HEK293 (cell line): ENCODE data around the gene VAV3.

Experiments
- CTCF ChIA-PET: fragments of 350-600 bp; formaldehyde crosslinking; extraction: SDS; loops from one replicate; lab custom pipeline; 2021; ENCODE audit warnings: antibody characterized with exemption; lab: Yijun Ruan, JAX
- POLR2A ChIA-PET: fragments of 300-600 bp; formaldehyde crosslinking; extraction: SDS; loops from one replicate; lab custom pipeline; 2020; ENCODE audit warnings: antibody characterized with exemption, inconsistent platforms; lab: Yijun Ruan, JAX
- H3K27ac ChIP-seq: fragments of 200-500 bp; sonication (Bioruptor generic); 2 replicates; pipeline ENCODE4 v1.5.1; 2014; ENCODE audit warnings: low read depth, low read length, control low read depth, inconsistent platforms; ENCODE audit errors: extremely low read depth
- H3K36me3 ChIP-seq, 2 experiments: fragments of 200-500 bp in 1 of 2; sonication (Bioruptor generic) in 1 of 2; 1 replicate in 1 of 2; 2 replicates in 1 of 2; pipeline ENCODE4 v1.5.1; 2014 to 2017; ENCODE audit warnings: inconsistent platforms in 2 of 2, low read length in 2 of 2; ENCODE audit not compliant: control insufficient read depth in 2 of 2, insufficient read depth in 1 of 2
- H3K4me1 ChIP-seq: fragments of 200-500 bp; sonication (Bioruptor generic); 2 replicates; pipeline ENCODE4 v1.5.1; 2014; ENCODE audit warnings: mild to moderate bottlenecking, low read length, inconsistent platforms; ENCODE audit not compliant: control insufficient read depth, insufficient read depth
- H3K4me3 ChIP-seq: 2 replicates; pipeline ENCODE4 v1.5.1; 2011; ENCODE audit warnings: low read depth, mild to moderate bottlenecking, control low read depth, low read length, moderate library complexity
- H3K9me3 ChIP-seq: fragments of 200-500 bp; sonication (Bioruptor generic); 2 replicates; pipeline ENCODE4 v1.5.1; 2014; ENCODE audit warnings: low read depth, low read length, inconsistent platforms; ENCODE audit not compliant: control insufficient read depth, insufficient read depth
- BCL6B ChIP-seq: fragments of 450-650 bp; formaldehyde crosslinking; IDR thresholded peaks from 2 replicates; pipeline ENCODE4 v1.5.1; 2017; ENCODE audit warnings: missing biosample characterization, missing genetic modification characterization
- GLI4 ChIP-seq: fragments of 450-650 bp; formaldehyde crosslinking; IDR thresholded peaks from 2 replicates; pipeline ENCODE4 v1.5.1; 2016; ENCODE audit warnings: missing biosample characterization, missing genetic modification characterization
- HOXC10 ChIP-seq: sonication (generic); formaldehyde crosslinking; IDR thresholded peaks from 2 replicates; pipeline ENCODE4 v1.8.1; 2023; ENCODE audit warnings: mild to moderate bottlenecking, missing genetic modification reagents
- KLF9 ChIP-seq: fragments of 450-650 bp; formaldehyde crosslinking; IDR thresholded peaks from 2 replicates; pipeline ENCODE4 v1.5.1; 2016; ENCODE audit warnings: missing biosample characterization, missing genetic modification characterization, low read depth
- MEIS1 ChIP-seq: sonication (generic); formaldehyde crosslinking; IDR thresholded peaks from 2 replicates; pipeline ENCODE4 v1.8.1; 2022; ENCODE audit warnings: missing genetic modification reagents, mild to moderate bottlenecking, borderline replicate concordance
- OVOL3 ChIP-seq: fragments of 450-650 bp; formaldehyde crosslinking; IDR thresholded peaks from 2 replicates; pipeline ENCODE4 v1.5.1; 2016; ENCODE audit warnings: missing biosample characterization, missing genetic modification characterization
- PRDM6 ChIP-seq: fragments of 450-650 bp; formaldehyde crosslinking; IDR thresholded peaks from 2 replicates; pipeline ENCODE4 v1.5.1; 2017; ENCODE audit warnings: missing biosample characterization, missing genetic modification characterization
- SP3 ChIP-seq: fragments of 450-650 bp; formaldehyde crosslinking; IDR thresholded peaks from 2 replicates; pipeline ENCODE4 v1.5.1; 2016; ENCODE audit warnings: missing biosample characterization, missing genetic modification characterization
- ZNF146 ChIP-seq: fragments of 450-650 bp; formaldehyde crosslinking; IDR thresholded peaks from 2 replicates; pipeline ENCODE4 v1.5.1; 2016; ENCODE audit warnings: missing biosample characterization, missing genetic modification characterization
- ZNF155 ChIP-seq: fragments of 450-650 bp; formaldehyde crosslinking; IDR thresholded peaks from 2 replicates; pipeline ENCODE4 v1.5.1; 2016; ENCODE audit warnings: missing biosample characterization, missing genetic modification characterization
- ZNF19 ChIP-seq: fragments of 450-650 bp; formaldehyde crosslinking; IDR thresholded peaks from 2 replicates; pipeline ENCODE4; 2016; ENCODE audit warnings: missing biosample characterization, missing genetic modification characterization, low read depth
- ZNF239 ChIP-seq: fragments of 450-650 bp; formaldehyde crosslinking; IDR thresholded peaks from 2 replicates; pipeline ENCODE4 v1.5.1; 2016; ENCODE audit warnings: missing biosample characterization, missing genetic modification characterization
- ZNF335 ChIP-seq: fragments of 450-650 bp; formaldehyde crosslinking; conservative IDR thresholded peaks from 2 replicates; pipeline ENCODE4 v1.5.1; 2016; ENCODE audit warnings: missing biosample characterization, missing genetic modification characterization
- ZNF423 ChIP-seq: fragments of 450-650 bp; formaldehyde crosslinking; IDR thresholded peaks from 2 replicates; pipeline ENCODE4 v1.5.1; 2016; ENCODE audit warnings: missing biosample characterization, missing genetic modification characterization
- ZNF433 ChIP-seq: fragments of 450-650 bp; formaldehyde crosslinking; IDR thresholded peaks from 2 replicates; pipeline ENCODE4 v1.5.1; 2016; ENCODE audit warnings: missing biosample characterization, missing genetic modification characterization, low read depth
- ZNF624 ChIP-seq: fragments of 450-650 bp; formaldehyde crosslinking; IDR thresholded peaks from 2 replicates; pipeline ENCODE4 v1.5.1; 2017; ENCODE audit warnings: missing biosample characterization, missing genetic modification characterization
- ZNF629 ChIP-seq: fragments of 450-650 bp; formaldehyde crosslinking; IDR thresholded peaks from 2 replicates; pipeline ENCODE4 v1.5.1; 2017; ENCODE audit warnings: missing biosample characterization, missing genetic modification characterization
- ZNF654 ChIP-seq: fragments of 450-650 bp; formaldehyde crosslinking; IDR thresholded peaks from 2 replicates; pipeline ENCODE4 v1.5.1; 2016; ENCODE audit warnings: low read depth, missing biosample characterization, missing genetic modification characterization
- ZNF677 ChIP-seq: fragments of 450-650 bp; IDR thresholded peaks from 2 replicates; pipeline ENCODE4 v1.5.0; 2018; ENCODE audit warnings: missing biosample characterization, mild to moderate bottlenecking, missing genetic modification characterization, moderate library complexity
- ZNF707 ChIP-seq: fragments of 450-650 bp; formaldehyde crosslinking; IDR thresholded peaks from 2 replicates; pipeline ENCODE4 v1.5.1; 2016; ENCODE audit warnings: missing biosample characterization, missing genetic modification characterization
- ZSCAN16 ChIP-seq: fragments of 450-650 bp; formaldehyde crosslinking; IDR thresholded peaks from 2 replicates; pipeline ENCODE4 v1.5.1; 2016; ENCODE audit warnings: missing biosample characterization, missing genetic modification characterization
- TF ChIP-seq, protein P1 (sequence below): fragments of 450-650 bp; formaldehyde crosslinking; IDR thresholded peaks from 2 replicates; pipeline ENCODE4 v1.5.1; 2016; ENCODE audit warnings: missing biosample characterization, missing genetic modification characterization
- TF ChIP-seq, protein P2 (sequence below): fragments of 450-650 bp; formaldehyde crosslinking; IDR thresholded peaks from 2 replicates; pipeline ENCODE4 v1.5.1; 2017; ENCODE audit warnings: missing biosample characterization, missing genetic modification characterization
- TF ChIP-seq, protein P3 (sequence below): fragments of 450-650 bp; formaldehyde crosslinking; IDR thresholded peaks from 2 replicates; pipeline ENCODE4 v1.5.1; 2017; ENCODE audit warnings: missing biosample characterization, mild to moderate bottlenecking, missing genetic modification characterization, moderate library complexity

Gene VAV3

GRCh38 chr1:107599220-107599619, 365.8 kb downstream of the VAV3 start (continued):
- TF ChIP-seq ZNF433 (tag by site-specific recombination) (no peak), ZNF654 (tag by site-specific recombination) (no peak), ZNF19 (no peak), OVOL3 (tag by site-specific recombination) (no peak)

- Histone ChIP-seq H3K4me1 (0 out of 2 replicates have a peak, but pooled peaks cover 6% of the 10 kb centered on the region), H3K4me3 (no peak overlapping the region), H3K36me3 (no peaks in the 10 kb centered on the region), H3K9me3 (no peaks in the 10 kb centered on the region), H3K27ac (no peak overlapping the region)
- TF ChIP-seq ZNF677 (no peak), MEIS1 (CRISPR knock-in tag) (no peak), ZSCAN16 (tag by site-specific recombination) (no peak), ZNF146 (no peak), ZNF155 (tag by site-specific recombination) (no peak), ZNF629 (no peak), GLI4 (no peak), SP3 (tag by site-specific recombination) (no peak), ZNF239 (tag by site-specific recombination) (no peak), BCL6B (tag by site-specific recombination) (no peak), KLF9 (no peak), PRDM6 (tag by site-specific recombination) (no peak), ZNF423 (tag by site-specific recombination) (no peak), ZNF335 (tag by site-specific recombination) (no peak), ZNF707 (tag by site-specific recombination) (no peak), HOXC10 (CRISPR knock-in tag) (no peak), ZNF624 (tag by site-specific recombination) (no peak)
- TF ChIP-seq, protein P1, sequence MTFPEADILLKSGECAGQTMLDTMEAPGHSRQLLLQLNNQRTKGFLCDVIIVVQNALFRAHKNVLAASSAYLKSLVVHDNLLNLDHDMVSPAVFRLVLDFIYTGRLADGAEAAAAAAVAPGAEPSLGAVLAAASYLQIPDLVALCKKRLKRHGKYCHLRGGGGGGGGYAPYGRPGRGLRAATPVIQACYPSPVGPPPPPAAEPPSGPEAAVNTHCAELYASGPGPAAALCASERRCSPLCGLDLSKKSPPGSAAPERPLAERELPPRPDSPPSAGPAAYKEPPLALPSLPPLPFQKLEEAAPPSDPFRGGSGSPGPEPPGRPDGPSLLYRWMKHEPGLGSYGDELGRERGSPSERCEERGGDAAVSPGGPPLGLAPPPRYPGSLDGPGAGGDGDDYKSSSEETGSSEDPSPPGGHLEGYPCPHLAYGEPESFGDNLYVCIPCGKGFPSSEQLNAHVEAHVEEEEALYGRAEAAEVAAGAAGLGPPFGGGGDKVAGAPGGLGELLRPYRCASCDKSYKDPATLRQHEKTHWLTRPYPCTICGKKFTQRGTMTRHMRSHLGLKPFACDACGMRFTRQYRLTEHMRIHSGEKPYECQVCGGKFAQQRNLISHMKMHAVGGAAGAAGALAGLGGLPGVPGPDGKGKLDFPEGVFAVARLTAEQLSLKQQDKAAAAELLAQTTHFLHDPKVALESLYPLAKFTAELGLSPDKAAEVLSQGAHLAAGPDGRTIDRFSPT (tag by site-specific recombination) = no peak
- TF ChIP-seq, protein P2, sequence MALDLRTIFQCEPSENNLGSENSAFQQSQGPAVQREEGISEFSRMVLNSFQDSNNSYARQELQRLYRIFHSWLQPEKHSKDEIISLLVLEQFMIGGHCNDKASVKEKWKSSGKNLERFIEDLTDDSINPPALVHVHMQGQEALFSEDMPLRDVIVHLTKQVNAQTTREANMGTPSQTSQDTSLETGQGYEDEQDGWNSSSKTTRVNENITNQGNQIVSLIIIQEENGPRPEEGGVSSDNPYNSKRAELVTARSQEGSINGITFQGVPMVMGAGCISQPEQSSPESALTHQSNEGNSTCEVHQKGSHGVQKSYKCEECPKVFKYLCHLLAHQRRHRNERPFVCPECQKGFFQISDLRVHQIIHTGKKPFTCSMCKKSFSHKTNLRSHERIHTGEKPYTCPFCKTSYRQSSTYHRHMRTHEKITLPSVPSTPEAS (tag by site-specific recombination) = no peak
- TF ChIP-seq, protein P3, sequence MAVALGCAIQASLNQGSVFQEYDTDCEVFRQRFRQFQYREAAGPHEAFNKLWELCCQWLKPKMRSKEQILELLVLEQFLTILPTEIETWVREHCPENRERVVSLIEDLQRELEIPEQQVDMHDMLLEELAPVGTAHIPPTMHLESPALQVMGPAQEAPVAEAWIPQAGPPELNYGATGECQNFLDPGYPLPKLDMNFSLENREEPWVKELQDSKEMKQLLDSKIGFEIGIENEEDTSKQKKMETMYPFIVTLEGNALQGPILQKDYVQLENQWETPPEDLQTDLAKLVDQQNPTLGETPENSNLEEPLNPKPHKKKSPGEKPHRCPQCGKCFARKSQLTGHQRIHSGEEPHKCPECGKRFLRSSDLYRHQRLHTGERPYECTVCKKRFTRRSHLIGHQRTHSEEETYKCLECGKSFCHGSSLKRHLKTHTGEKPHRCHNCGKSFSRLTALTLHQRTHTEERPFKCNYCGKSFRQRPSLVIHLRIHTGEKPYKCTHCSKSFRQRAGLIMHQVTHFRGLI (tag by site-specific recombination) = no peak
- ChIA-PET CTCF (no interaction called here), POLR2A (no interaction called here)
Observed at GRCh38 chr1:107597290-107597689, 367.7 kb downstream of the VAV3 start.
